CD4-positive, alpha-beta T cell treated with Interleukin-4 for 4 hours (primary cell): ENCODE data around the gene CDH22.

Experiments
- DNase-seq: peaks from one replicate; pipeline ENCODE4 v3.0.0-alpha.2; 2020

The CDH22 gene

GRCh38 chr20:46308258-46309157 lies at the start of gene CDH22:
Gene CDH22 (minus strand): TSS chr20:46308498. CDS start chr20:46251294, 57,204 bp downstream.
- peak; percentile 5 for DNase-seq

- no peak for DNase-seq
These were observed 48.8 kb upstream of the CDH22 start for GRCh38 chr20:46357030-46357514.

GRCh38 chr20:46356195-46357029 lies 48.1 kb upstream of the CDH22 start:
- DNase-seq: no peak

GRCh38 chr20:46355778-46356177 lies 47.5 kb upstream of the CDH22 start:
- DNase-seq: no peak

- no peak for DNase-seq
These were observed 46.8 kb upstream of the CDH22 start for GRCh38 chr20:46354920-46355654.

GRCh38 chr20:46354207-46354555 lies 45.9 kb upstream of the CDH22 start:
- no peak for DNase-seq

- DNase-seq: no peak
These were observed 45.4 kb upstream of the CDH22 start for GRCh38 chr20:46353500-46354206.

GRCh38 chr20:46352370-46352938 lies 44.2 kb upstream of the CDH22 start:
- no peak for DNase-seq

- DNase-seq: no peak
These were observed 43.2 kb upstream of the CDH22 start for GRCh38 chr20:46351357-46352058.

- no peak for DNase-seq
These were observed 42.6 kb upstream of the CDH22 start for GRCh38 chr20:46350986-46351267.

GRCh38 chr20:46350201-46350985 lies 42.1 kb upstream of the CDH22 start:
- no peak for DNase-seq

- DNase-seq: no peak
These were observed 41.4 kb upstream of the CDH22 start for GRCh38 chr20:46349742-46350056.

- DNase-seq: no peak
These were observed 40.9 kb upstream of the CDH22 start for GRCh38 chr20:46349035-46349741.

GRCh38 chr20:46347841-46348803 lies 39.8 kb upstream of the CDH22 start:
- DNase-seq: no peak

GRCh38 chr20:46346770-46347169 lies 38.5 kb upstream of the CDH22 start:
- DNase-seq: no peak

GRCh38 chr20:46344488-46345162 lies 36.3 kb upstream of the CDH22 start:
- DNase-seq: no peak

- no peak for DNase-seq
These were observed 35.7 kb upstream of the CDH22 start for GRCh38 chr20:46343975-46344357.

GRCh38 chr20:46343348-46343974 lies 35.2 kb upstream of the CDH22 start:
- DNase-seq: no peak
